ENCODE results near the gene YARS2. TPM values are rescaled to one million over a fixed set of nuclear protein-coding genes. Genes with fewer than 3 reads are reported as not detected.

YARS2 gene
- total and polyA plus RNA-seq, 12 donors, result 6.9 to 53.4 (median 19.3) TPM

DNA sequence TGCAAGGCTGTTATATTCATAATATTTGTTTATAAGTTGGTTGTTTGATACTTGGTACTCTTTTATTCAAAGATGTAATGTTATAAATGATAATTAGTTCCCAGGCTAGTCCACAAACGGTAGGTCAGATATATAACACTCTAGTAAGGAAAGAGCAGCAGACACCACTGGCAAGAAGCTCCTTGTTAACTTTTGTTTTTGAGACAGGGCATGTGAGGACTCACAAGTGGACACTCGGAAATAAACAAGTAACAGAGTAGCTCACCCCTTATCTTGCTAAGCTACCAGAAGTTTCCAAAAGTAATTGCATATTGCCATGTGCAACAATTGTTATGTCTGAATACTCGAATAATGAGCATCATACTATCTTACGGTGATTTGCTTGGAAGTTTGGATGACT lies 38.6 kb upstream of the YARS2 start:
- Histone ChIP-seq H3K9me3 (replicated peaks in 1 of 3) (no peaks in the 10 kb centered on the region), H3K27me3 (no peaks in the 10 kb centered on the region), H3K36me3 (replicated peaks in 1 of 2) (no peaks in the 10 kb centered on the region), H3K4me3 (no peak overlapping the region), H3K27ac (no peak overlapping the region), H3K4me1 (replicated peaks in 1 of 2) (no peaks in the 10 kb centered on the region)
- WGBS, 4 donors, result 43 to 77% (median 67%) methylated on average over 4 of the region's 4 CpGs
- no peak for TF ChIP-seq POLR2A (IDR thresholded peaks at IDR 0.05)
- TF ChIP-seq CTCF (IDR thresholded peaks at IDR 0.05), result no peak
- no peak for DNase-seq
- intact Hi-C loops (cut with DNase I), result no loop called here

- 36 to 49% (median 41%) methylated on average over 2 of the region's 2 CpGs for WGBS, 4 donors
- no peak for TF ChIP-seq POLR2A (IDR thresholded peaks at IDR 0.05)
- no peak for TF ChIP-seq CTCF (IDR thresholded peaks at IDR 0.05)
- peaks cover 8% of the 10 kb centered on the region for H3K27me3 ChIP-seq
- no peaks in the 10 kb centered on the region for H3K4me1 ChIP-seq (replicated peaks in 1 of 2)
- no peak overlapping the region for H3K27ac ChIP-seq
- no peak overlapping the region for H3K4me3 ChIP-seq
- H3K36me3 ChIP-seq (replicated peaks in 1 of 2), result no peaks in the 10 kb centered on the region
- DNase-seq, result no peak
- no peaks in the 10 kb centered on the region for H3K9me3 ChIP-seq (replicated peaks in 1 of 3)
- intact Hi-C loops (cut with DNase I), result no loop called here
Observed at GRCh38 chr12:32789916-32790315, 34.2 kb upstream of the YARS2 start.

GRCh38 chr12:32789446-32789845 lies 33.7 kb upstream of the YARS2 start:
- Histone ChIP-seq H3K27ac (no peak overlapping the region), H3K27me3 (peaks cover 8% of the 10 kb centered on the region), H3K4me1 (replicated peaks in 1 of 2) (no peaks in the 10 kb centered on the region), H3K36me3 (replicated peaks in 1 of 2) (no peaks in the 10 kb centered on the region), H3K4me3 (no peak overlapping the region), H3K9me3 (replicated peaks in 1 of 3) (no peaks in the 10 kb centered on the region)
- DNase-seq, result no peak
- intact Hi-C loops (cut with DNase I), result no loop called here
- TF ChIP-seq POLR2A (IDR thresholded peaks at IDR 0.05), result no peak
- no peak for TF ChIP-seq CTCF (IDR thresholded peaks at IDR 0.05)

DNA sequence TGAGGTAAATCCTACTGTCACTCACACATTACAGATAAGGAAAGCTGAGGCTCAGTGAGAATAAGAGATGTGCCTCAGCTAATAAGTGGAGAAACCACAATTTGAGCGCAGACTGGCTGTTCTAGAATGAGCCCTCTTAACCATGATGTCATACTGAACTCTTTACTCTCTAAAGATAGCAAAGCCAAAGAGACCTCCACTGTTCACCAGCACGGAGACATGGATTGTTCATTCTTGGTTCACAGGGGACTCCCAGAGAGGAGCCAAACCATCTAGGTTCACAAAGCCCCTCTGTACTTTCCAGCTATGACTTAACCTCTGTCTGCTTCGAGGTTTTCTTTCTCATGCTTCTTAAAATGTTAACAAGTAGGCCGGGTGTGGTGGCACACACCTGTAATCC lies 32.7 kb upstream of the YARS2 start:
- WGBS, 4 donors, result 57 to 81% (median 70%) methylated on average over 4 of the region's 4 CpGs
- intact Hi-C loops (cut with DNase I), result no loop called here
- no peak for TF ChIP-seq POLR2A (IDR thresholded peaks at IDR 0.05)
- TF ChIP-seq CTCF (IDR thresholded peaks at IDR 0.05), result no peak

More for the DNA sequence above, 32.7 kb upstream of the YARS2 start:
- Histone ChIP-seq H3K9me3 (replicated peaks in 1 of 3) (no peaks in the 10 kb centered on the region), H3K36me3 (replicated peaks in 1 of 2) (no peaks in the 10 kb centered on the region), H3K27ac (no peak overlapping the region), H3K4me1 (replicated peaks in 1 of 2) (no peaks in the 10 kb centered on the region), H3K27me3 (peaks cover 8% of the 10 kb centered on the region), H3K4me3 (no peak overlapping the region)
- DNase-seq, result no peak

Measured in adrenal gland (tissue), 12 donors.